ENCODE results near the gene MAP2K5. TPM values are rescaled to one million over a fixed set of nuclear protein-coding genes. Genes with fewer than 3 reads are reported as not detected.

Gene MAP2K5
- total RNA-seq, 2 donors from 2014 or later, result 19.1 to 23.0 TPM

DNA sequence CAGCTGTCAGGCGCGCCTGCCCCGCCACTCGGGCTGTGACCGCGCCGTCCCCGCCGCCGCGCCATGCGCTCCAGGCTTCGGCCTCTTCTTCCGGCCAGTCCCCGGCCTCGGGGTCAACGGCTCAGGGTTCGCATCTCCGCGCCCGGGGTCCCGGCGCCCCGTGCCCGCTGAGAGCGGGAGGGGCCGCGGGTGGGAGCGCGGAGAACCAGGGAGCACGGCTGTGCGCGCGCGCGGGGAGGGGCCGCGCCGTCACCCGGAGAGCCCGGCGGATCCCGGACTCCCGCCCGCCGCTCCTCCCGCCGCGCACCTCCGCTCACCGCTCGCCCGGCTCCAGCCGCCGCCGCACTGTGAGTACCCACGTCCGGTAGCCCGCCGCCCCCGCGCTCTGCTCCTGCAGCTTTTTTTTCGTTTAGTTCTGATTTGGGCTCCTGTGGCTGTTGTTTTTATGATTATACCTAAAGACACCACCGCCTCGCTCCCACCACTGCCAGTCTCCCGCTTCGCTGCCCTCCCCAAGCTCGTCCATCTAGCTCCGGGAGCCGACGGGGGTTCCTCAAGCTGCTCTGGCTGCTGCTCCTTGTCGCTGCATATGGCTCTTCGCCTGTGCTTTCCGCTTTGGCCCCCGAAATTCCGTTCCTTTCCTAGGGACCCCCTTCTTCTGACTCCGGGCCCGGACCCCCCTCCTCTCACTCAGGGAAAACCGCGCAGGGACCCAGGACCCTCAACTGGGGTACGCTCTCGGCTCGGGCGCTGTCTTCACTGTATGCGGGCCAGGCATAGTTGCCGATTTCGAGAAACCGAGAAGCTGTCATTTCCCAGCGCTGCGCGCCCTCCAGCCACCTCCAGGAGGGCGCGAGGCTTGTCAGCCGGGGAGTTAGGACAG, 281.1 kb downstream of the MAP2K5 start:
- DNase-seq, result no peak
- no peak for ATAC-seq
- intact Hi-C loops (cut with DNase I, micrococcal nuclease), result no loop called here

DNA sequence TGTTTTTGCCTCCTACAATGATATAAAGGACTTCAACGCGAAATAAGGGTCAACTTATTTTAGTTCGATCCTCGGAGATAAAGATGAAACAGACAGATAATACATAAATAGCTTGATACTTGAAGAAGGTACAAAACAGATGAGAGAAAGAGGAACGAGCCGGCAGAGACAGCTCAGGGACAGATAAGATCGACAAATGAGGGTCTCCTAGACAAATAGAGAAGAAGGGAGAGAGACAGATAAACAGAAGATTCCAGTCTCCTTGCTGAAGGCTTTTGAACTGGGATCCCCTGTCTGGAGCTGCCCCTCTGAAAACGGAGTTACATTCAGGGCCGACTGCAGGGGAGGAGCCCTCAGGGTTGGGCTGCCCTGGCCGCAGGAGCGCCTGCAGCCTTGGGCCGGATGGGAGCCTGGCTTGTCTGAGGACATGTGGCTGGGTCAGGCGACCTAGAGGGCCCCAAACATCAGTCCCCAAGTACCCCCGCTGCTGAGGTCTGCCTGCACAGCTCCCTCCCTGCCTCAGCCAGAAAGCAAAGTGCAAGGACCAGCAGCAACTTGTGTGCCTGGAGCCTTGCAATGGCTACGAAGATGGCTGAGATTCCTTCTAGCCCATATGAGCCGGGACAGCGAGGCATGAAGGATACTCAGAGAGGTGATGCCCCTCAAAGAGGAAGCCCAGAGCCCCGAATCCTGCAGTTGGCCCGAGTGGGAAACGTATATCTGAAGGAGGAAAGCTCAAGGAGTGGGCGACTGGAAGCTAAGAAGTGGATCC, 281.9 kb downstream of the MAP2K5 start:
- DNase-seq, result no peak

DNA sequence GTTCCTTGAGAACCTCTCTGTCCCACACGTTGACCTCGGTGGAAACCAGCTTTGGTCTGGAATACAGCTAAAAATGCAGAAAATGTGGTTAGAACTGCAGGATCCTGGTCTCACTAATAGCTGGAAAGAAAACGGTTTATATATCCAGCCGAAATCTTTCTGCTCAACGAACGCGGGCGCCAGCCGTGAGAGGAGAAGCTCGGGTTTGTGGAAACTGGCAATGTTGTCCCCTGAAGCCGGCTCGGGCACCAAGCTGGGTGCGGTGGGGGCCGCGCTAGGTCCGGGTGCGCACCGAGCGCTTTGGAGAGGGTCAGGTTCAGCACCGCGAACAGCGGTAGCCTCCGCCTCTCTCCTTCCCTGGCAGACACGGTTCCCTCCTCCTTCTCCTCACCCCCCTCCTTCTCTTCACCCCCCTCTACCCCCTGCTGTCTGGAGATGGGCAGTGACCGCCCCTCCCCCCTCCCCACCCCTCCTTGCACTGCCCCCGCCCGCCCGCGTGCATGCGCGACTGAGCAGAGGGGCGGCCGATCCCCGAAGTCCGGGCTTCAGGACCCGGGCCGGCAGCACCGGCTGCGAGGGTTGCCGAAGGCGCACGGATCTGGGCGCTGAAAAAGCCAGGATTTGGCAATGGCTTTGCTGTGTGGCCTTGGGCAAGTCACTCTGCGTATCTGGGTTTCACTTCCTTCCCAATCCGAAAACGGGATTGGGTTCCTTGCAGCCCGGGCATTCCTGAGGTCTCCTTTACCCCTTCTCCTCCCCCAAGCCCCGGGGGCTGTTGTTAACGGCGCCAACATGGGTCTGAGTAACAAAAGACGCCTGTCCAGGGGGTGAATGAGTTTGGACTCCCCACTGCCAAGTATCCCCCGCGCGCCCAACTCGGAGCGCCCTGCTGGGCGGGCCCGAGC, 282.7 kb downstream of the MAP2K5 start, which contains the start of gene SKOR1:
Gene SKOR1, plus strand, starts transcription at position 534 of the 905 bp plus-strand sequence. Its CDS starts 94 bp downstream, at position 628.
- intact Hi-C loops (cut with DNase I, micrococcal nuclease), result no loop called here
- DNase-seq (no peak), ATAC-seq (peak; percentile 28)

More for the DNA sequence above, 281.9 kb downstream of the MAP2K5 start:
- ATAC-seq, result no peak
- intact Hi-C loops (cut with DNase I, micrococcal nuclease), result no loop called here

DNA sequence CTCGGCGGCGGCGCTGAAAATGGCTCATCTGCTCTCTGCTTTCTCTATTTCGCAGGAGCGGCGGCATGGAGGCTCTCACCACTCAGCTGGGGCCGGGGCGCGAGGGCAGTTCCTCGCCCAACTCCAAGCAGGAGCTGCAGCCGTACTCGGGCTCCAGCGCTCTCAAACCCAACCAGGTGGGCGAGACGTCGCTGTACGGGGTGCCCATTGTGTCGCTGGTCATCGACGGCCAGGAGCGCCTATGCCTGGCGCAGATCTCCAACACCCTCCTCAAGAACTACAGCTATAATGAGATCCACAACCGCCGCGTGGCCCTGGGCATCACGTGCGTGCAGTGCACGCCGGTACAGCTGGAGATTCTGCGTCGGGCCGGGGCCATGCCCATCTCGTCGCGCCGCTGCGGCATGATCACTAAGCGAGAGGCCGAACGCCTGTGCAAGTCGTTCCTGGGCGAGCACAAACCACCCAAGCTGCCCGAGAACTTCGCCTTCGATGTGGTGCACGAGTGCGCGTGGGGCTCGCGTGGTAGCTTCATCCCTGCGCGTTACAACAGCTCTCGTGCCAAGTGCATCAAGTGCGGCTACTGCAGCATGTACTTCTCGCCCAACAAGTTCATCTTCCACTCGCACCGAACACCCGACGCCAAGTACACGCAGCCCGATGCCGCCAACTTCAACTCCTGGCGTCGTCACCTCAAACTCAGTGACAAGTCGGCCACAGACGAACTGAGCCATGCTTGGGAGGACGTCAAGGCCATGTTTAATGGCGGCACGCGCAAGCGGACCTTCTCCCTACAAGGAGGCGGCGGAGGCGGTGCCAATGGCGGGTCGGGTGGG, 283.6 kb downstream of the MAP2K5 start:
- DNase-seq (no peak), ATAC-seq (no peak)
- intact Hi-C loops (cut with DNase I, micrococcal nuclease), result no loop called here

DNA sequence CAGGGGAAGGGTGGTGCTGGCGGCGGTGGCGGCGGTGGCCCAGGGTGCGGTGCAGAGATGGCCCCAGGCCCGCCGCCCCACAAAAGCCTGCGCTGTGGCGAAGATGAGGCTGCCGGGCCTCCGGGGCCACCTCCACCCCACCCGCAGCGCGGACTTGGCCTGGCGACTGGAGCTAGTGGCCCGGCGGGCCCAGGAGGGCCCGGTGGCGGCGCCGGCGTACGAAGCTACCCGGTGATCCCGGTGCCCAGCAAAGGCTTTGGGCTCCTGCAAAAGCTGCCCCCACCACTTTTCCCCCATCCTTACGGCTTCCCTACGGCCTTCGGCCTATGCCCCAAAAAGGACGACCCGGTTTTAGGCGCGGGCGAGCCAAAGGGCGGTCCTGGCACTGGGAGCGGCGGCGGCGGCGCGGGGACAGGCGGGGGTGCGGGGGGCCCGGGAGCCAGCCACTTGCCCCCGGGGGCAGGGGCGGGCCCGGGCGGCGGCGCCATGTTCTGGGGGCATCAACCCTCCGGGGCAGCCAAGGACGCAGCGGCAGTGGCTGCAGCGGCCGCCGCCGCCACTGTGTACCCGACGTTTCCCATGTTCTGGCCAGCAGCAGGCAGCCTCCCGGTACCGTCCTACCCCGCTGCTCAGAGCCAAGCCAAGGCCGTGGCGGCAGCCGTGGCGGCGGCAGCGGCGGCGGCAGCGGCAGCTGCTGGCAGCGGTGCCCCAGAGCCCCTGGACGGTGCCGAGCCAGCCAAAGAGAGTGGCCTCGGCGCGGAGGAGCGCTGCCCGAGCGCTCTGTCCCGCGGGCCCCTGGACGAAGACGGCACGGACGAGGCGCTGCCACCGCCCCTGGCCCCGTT, 284.4 kb downstream of the MAP2K5 start:
- intact Hi-C loops (cut with DNase I, micrococcal nuclease), result no loop called here
- DNase-seq, result no peak
- peak; percentile 16 for ATAC-seq

DNA sequence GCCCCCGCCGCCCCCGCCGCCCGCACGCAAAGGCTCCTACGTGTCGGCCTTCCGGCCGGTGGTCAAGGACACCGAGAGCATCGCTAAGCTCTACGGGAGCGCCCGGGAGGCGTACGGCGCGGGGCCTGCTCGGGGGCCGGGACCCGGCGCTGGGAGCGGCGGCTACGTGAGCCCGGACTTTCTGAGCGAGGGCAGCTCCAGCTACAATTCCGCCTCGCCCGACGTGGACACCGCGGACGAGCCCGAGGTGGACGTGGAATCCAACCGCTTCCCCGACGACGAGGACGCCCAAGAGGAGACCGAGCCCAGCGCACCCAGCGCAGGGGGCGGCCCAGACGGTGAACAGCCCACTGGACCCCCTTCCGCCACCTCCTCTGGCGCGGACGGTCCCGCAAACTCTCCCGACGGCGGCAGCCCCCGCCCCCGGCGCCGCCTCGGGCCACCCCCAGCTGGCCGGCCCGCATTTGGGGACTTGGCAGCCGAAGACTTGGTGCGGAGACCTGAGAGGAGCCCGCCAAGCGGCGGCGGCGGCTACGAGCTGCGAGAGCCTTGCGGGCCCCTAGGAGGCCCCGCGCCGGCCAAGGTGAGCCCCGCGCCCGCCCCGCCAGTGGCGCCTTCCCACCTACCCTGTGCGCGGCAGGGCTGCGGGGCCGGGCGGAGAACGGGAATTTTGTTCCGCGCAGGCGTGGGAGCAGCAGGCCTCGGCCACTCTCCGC, 285.2 kb downstream of the MAP2K5 start:
- intact Hi-C loops (cut with DNase I, micrococcal nuclease), result no loop called here
- DNase-seq (no peak), ATAC-seq (no peak)

DNA sequence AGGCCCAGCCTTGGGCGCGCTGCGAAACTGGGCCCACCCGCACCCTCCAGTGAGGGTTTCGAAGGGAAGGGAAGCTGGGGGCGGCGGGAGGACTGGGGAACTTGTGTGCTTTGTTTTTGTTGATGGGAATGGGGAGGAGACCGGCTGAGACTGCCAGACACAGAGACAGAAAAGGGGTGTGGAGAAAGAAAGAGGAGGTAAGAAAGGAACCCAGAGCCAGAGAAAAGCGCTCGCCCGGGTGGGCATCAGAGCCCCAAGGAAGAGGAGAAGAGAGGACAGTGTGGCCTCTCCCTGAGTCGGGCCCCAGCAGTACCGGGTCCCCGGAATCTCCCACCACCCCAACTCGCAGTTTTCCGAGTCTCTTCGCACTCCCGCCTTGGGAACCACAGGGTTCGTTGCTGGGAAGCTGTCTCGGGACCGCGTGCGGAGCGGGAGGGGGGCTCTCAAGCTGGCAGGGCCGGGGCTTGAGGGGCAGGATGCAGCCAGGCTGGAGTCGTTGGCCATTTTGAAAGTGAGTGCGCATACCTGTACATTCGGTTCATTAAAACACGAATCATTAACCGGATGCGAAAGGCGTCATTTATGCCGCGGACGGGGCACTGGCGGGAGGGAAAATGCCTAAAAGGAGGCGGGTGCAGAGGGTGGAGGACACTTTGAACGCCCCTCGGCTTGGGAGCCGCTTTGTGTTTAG, 285.9 kb downstream of the MAP2K5 start:
- intact Hi-C loops (cut with DNase I, micrococcal nuclease), result no loop called here
- DNase-seq (no peak), ATAC-seq (no peak)

DNA sequence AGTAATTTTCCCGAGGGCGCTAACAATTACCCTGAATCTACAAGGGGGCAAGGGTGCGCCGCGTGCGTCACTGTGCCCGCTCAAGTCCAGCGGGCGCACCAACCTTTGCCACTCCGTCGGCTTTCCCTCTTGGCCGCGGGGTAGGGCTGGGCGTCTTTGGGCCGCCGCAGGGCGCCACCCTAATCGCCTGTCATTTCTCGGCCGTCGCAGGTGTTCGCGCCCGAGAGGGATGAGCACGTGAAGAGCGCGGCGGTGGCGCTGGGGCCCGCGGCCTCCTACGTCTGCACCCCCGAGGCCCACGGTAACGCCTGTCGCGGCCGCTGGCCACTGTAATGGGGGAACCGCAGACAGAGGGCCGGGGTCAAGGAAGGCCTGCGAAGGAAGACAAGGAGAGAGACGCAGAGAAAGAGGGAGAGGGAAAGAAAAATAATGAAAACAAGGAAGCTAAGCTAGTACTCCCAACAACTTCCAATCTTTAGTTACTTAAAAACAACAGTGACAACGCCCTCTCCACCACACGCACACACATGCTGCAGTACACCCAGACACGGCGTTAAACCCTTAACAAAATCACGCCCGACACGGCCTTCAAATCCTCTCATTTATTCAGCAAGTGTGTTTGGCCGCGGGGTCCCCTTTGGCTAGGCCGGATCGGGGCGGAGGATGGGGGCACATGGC, 286.6 kb downstream of the MAP2K5 start:
- DNase-seq (no peak), ATAC-seq (no peak)
- intact Hi-C loops (cut with DNase I, micrococcal nuclease), result no loop called here

DNA sequence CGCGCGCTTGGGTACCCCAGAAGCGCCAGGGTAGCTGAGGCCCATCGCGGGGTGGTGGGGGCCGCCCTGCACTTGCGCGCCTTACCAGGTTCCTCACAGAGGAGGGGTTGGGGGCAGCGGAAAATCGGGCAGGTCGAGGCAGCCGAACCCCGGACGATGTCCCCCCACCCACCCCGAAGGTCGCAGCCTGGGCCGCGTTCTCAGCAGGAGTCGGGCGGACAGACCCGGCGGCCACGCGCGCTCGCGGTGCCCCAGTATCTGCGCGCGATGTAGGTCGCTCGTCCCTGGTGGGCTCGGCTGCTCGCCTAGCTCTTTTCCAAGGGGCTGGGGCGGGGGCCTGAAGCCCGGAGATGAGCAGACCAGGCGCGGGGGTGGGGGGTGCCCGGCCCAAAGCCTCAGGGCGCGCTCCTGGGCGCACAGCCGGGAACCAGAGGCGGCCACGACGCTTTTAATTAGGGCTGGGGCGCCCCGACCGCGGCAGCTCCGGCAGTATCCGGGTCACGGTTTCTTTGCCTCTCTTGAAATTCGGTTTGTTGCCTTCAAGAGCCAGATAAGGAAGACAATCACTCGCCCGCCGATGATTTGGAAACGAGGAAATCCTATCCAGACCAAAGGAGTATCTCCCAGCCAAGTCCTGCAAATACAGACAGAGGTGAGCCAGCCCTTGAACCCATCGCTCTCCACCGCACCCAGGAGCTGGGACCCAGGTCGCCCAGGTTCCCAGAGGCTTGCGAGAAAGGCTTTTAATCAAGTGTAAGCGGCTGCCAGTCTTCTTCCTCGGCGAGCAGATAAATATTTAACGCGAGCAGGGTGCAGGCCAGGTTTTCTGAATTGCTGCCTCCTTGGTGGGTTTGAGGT, 287.4 kb downstream of the MAP2K5 start:
- no peak for ATAC-seq
- no peak for DNase-seq
- intact Hi-C loops (cut with DNase I, micrococcal nuclease), result no loop called here

DNA sequence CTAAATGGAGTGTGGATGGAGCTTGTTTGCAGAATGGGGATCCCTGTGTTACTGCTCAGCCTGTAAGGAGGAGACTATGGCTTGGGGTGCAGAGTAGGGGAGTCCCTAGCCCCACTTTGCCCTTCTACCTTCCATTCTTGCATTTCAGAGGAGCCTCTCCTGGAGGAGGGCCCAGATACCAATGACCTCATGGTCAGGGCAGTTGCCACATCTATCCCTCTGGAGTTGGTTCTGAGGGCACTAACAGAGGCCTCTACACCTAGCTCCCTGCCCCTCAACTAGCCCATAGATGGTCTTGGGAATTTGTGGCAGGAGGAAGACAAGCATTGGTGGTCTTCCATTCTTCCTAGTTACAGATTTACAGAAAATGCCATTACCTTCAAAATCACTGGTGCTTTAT, 288.9 kb downstream of the MAP2K5 start:
- DNase-seq, result no peak
- no peak for ATAC-seq
- intact Hi-C loops (cut with DNase I, micrococcal nuclease), result no loop called here

DNA sequence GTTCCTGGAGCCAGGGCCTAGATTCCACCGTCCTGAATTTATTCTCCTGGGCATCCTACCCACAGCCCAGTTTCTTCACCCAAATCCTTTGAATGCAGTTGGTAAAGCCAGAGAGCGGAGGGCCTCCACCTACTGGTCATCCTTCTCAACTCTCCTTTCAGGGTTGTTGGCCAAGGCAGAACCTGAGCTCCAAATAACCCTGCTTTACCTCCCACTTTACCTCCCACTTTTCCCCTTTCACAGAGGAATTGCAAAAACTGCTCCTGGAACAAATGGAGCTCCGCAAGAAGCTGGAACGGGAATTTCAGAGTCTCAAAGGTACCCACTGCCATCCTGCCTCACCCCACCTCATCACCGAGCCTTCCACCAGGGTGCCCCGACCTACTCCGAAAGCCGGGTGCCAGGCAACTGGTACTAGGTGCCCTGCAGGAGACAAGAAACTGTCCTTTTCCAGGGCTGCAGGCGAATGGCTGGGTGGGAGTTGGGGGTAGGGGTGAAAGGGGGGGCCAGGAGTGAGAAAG, 289.6 kb downstream of the MAP2K5 start:
- ATAC-seq, result peak; percentile 31
- no peak for DNase-seq
- intact Hi-C loops (cut with DNase I, micrococcal nuclease), result no loop called here

DNA sequence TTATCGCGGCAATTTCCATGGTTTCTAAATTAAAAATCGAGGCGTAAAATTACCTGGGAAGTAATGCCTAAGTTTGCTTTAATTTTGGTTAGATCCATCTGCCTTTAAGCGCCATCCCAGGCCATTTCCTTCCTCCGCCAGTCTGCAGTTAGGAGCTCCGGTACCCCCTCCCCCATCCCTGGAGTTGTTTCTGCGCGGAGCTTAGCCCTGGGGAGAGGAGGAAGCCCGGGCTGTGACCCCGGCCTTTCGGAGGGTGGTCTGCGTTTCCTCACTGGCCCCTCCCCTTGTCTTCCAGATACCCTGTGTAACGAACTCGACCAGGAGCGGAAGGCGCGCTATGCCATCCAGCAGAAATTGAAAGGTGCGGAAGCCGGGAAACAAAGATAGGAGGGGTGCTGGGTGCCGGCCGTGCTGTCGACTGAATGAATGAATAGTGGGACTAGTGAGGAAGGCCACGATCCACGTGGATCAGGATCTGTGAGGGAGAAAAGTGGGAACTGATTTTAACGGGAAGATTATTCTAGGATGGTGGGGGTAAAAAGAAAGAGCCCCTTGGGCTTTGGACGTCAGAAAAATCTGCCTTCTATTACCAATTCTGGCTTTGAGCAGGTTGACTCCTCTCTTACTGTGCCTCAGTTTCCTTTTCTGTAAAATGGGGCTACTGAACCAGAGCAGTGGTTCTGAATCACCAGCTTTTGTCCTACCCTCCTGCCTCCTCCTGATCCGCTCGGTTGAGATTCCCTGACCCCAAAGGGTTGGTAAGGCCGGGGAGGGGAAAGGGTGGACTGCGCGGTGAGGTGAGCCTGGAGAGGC, 290.6 kb downstream of the MAP2K5 start:
- DNase-seq (no peak), ATAC-seq (peak; percentile 14)
- intact Hi-C loops (cut with DNase I, micrococcal nuclease), result no loop called here

DNA sequence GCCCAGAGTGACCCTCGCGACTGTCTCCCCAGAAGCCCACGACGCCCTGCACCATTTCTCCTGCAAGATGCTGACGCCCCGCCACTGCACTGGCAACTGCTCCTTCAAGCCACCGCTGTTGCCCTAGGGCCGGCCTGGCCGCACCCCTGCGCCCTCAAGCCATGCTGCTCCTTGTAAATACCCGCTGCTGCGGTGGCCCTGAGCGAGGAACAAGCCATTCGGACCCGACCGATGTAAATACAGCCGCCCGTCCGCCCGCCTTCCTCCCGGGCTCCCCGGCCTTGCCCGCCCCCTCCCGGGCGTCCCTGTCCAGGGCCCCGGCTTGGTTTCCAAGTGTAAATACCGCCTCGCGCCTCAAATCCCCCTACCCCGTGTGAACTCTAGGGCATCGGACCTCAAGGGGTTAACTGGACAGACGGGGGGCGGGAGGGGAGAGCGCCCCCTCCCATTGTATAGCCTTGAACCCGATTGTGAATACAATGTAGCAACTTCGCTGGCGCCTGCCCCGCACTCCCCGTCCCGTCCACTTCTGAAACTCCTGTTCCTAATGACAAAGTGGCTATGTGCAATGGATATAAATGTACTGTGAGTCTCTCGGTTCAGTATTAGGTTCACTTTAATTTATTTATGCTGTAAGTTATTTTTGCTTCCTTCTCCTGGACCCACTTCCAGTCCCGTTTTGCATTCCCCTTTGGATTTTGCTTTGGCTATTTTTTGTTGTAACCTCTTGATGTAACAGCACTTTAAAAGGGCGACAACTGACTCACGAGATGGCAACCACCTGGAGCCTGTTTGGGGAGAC, 291.4 kb downstream of the MAP2K5 start:
- intact Hi-C loops (cut with DNase I, micrococcal nuclease), result no loop called here
- ATAC-seq (peak; percentile 62), DNase-seq (peak; percentile 40 to 67)

Measured in left colon (tissue), 2 donors.